LNCAP (cell line): ENCODE measurements around the gene ADAMTSL5.

ENCODE experiments used
- TF ChIP-seq, protein P1 (sequence below): fragments of 450-650 bp; IDR thresholded peaks from 2 replicates; pipeline ENCODE4 v1.5.1; 2017; ENCODE audit warnings: mild to moderate bottlenecking

ADAMTSL5 gene

DNA sequence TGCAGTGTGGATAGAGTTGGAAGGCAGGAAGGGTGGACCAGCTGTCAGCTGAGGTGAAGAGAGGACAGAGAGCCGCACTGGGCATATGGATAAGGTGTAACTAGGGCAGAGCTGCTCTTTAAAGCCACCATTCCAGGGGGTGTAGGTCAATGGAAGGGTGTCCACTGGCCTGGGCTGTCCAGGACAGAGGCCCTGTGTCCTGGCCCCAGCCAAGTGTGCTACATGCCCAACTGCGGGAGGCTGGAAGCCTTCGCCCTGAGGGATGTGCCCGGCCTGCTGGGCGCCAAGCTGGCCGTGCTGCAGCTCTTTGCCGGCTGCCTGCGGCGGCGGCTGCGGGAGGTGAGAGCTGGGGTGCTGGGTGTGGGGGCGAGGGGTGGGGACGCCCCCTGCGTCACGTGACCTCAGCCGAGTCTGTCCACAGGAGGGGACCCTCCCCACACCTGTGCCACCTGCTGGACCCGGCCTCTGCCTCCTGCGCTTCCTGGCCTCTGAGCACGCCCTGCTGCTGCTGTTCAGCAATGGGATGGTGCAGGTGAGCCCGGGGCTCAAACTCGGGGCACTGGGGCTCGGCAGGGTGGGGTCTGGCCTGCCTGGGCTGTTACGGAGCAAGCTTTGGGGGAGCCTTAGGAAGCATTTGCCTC lies 20.8 kb upstream of the ADAMTSL5 start:
- TF ChIP-seq, protein P1, sequence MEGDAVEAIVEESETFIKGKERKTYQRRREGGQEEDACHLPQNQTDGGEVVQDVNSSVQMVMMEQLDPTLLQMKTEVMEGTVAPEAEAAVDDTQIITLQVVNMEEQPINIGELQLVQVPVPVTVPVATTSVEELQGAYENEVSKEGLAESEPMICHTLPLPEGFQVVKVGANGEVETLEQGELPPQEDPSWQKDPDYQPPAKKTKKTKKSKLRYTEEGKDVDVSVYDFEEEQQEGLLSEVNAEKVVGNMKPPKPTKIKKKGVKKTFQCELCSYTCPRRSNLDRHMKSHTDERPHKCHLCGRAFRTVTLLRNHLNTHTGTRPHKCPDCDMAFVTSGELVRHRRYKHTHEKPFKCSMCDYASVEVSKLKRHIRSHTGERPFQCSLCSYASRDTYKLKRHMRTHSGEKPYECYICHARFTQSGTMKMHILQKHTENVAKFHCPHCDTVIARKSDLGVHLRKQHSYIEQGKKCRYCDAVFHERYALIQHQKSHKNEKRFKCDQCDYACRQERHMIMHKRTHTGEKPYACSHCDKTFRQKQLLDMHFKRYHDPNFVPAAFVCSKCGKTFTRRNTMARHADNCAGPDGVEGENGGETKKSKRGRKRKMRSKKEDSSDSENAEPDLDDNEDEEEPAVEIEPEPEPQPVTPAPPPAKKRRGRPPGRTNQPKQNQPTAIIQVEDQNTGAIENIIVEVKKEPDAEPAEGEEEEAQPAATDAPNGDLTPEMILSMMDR, result no peak

DNA sequence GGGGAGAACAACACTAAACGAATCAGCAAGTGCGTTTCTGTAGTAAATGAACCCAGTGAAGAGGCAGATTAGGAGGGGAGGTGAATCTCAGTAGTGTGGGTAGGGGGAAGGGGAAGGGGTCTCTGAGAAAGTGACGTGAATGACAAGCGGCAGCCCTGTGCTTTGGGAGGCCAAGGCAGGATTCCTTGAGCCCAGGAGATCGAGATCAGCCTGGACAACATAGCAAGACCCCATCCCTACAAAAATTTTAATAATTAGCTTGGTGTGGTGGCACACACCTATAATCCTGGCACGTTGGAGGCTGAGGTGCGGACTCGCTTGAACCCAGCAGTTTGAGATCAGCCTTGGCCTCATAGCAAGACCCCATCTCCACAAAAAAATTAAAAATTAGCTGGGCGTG lies 19.2 kb upstream of the ADAMTSL5 start:
- TF ChIP-seq, protein P1, result no peak

DNA sequence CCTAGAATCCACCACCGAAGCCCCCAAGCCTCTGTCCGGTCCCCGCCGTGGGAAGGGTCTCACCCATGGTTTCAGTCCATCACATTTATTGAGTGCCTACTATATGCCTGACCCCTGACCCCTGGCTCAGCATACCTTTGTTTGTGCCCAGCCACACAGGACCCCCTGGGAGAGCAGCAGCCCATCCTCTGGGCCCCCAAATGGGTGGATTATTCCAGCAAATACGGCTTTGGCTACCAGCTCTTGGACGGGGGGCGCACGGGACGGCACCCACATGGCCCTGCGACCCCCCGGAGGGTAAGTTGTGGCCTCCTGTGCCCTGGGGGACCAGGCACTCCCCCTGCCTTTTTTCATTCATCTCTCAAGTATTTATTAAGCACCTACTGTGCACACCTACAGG lies 18.8 kb upstream of the ADAMTSL5 start:
- TF ChIP-seq, protein P1, result no peak

DNA sequence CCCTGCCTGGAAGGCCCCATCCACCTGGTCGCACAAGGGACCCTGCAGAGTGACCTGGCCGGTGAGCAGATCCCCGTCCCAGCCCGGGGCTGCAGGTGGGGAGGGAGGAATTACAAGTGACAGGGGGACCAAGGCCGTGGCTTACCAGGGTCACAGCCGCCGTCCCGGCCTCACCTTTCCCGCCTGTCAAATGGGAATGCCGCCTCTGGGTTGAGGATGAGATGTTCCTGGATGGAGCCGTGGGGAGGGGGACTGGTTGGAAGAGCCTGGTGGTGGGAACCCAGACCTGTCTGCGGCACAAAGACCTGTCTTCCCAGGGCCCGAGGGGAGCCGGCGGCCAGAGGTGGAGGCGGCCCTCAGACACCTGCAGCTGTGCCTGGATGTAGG lies 16.6 kb upstream of the ADAMTSL5 start:
- TF ChIP-seq, protein P1, result no peak

DNA sequence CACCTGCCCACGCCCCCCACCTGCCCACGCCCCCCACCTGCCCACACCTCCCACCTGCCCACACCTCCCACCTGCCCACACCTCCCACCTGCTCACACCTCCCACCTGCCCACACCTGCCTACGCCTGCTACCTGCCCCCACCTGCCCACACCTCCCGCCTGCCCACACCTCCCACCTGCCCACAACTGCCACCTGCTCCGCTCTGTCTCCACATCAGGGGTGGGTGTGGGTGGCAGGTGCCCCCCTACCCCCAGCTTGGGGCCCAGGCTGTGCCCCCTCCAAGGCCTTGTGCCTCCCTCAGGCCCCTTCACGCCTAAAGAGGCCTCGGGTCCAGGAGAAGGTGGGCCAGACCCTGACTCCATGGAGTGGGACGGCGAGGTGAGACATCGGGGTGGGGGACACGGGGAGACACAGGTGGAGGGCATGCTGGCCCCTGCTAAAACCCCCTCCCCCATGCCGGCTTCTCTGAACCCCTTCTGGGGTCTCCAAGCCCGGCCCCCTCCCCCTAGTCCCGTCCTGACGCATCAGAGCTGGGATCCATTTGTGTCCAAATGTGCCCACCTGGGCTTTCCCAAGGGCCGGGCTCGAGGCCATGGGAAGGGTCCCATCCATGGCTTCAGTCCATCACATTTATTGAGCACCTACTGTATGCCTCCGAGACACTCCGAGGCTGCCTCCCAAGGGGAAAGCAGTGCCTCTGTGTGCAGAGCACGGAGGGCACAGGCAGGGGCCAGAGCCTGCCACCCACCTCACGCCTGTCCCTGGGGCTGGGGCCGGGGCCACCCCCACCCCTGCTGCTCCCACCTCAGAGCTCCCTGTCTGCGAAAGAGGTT lies 16.0 kb upstream of the ADAMTSL5 start:
- TF ChIP-seq, protein P1, result no peak

DNA sequence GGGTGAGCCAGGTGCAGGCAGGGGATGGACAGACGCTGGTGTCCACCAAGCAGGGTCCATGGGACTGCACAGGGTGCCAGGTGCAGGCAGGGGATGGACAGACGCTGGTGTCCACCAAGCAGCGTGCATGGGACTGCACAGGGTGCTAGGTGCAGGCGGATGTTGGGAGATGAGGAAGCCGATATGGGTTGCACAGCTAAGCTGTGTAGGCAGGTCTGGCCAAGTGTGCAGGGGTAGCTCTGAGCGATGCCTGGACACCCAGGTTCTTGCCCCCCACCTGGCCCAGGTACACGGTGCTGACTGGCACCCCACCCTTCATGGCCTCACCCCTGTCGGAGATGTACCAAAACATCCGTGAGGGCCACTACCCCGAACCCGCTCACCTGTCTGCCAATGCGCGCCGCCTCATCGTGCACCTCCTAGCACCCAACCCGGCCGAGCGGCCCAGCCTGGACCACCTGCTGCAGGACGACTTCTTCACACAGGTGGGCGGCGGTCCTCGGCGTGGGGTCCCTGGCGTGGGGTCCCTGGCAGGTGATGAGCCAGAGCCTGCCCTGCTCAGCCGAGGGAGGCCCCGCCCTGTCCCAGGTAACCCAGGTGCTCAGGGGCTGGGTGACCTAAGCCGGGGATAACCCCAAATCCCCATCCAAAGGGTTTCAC lies 15.0 kb upstream of the ADAMTSL5 start:
- TF ChIP-seq, protein P1, result no peak

DNA sequence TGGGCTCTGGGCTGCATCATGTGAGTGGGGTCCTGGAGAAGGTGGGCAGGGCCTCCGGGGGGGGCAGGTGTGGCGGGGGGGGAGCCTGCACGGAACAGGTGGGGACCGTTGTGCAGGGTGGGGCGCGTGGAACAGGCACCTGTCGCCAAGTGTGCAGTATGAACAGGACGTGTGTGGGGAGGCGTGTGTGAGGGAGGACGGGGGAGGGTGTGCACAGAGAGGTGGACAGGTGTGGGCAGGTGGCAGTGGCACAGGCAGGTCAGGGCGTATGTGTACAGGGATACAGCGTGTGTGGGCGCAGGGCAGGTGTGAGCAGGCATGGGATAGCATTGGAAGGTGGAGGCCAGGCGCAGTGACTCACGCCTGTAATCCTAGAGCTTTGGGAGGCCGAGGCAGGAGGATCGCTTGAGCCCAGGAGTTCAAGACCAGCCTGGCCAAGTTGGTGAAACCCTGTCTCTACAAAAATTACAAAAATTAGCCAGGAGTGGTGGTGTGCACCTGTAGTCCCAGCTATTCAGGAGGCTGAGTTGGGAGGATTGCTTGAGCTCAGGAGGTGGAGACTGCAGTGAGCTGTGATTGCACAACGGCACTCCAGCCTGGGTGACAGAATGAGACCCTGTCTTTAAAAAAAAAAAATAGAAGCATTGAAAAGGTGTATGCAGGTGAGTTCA lies 14.3 kb upstream of the ADAMTSL5 start:
- TF ChIP-seq, protein P1, result no peak
